Stimulated activated CD4-positive, alpha-beta T cell treated with anti-CD3 and anti-CD28 coated beads, Interleukin-15, amount 100 ng/mL, for 1 hour (primary cell): ENCODE data around the gene RNF212.
"Not testable (repeated sequence)": the region's sequence is repeated elsewhere in the genome, so short reads cannot be mapped to it uniquely, and the experiment has no call there.

Experiments used
- DNase-seq, 2 donors: peaks; one replicate each; pipeline ENCODE4 v3.0.0-alpha.2; 2020; ENCODE audit warnings: low read depth in 1 of 2, low spot score in 1 of 2

Gene RNF212

GRCh38 chr4:1048773-1049590 lies 64.4 kb downstream of the RNF212 start:
- DNase-seq: no peak

- no peak for DNase-seq
Measured at GRCh38 chr4:1047976-1048772, 65.2 kb downstream of the RNF212 start.

GRCh38 chr4:1047106-1047975 lies 66.0 kb downstream of the RNF212 start:
- no peak for DNase-seq

GRCh38 chr4:1046581-1047011 lies 66.8 kb downstream of the RNF212 start:
- DNase-seq: not testable (repeated sequence)

- DNase-seq: no peak
Measured at GRCh38 chr4:1045595-1046201, 67.7 kb downstream of the RNF212 start.

GRCh38 chr4:1045193-1045594 lies 68.2 kb downstream of the RNF212 start:
- no peak for DNase-seq

GRCh38 chr4:1044469-1045192 lies 68.7 kb downstream of the RNF212 start:
- no peak for DNase-seq

- no peak for DNase-seq
Measured at GRCh38 chr4:1043651-1044468, 69.5 kb downstream of the RNF212 start.

- no peak for DNase-seq
Measured at GRCh38 chr4:1043162-1043561, 70.2 kb downstream of the RNF212 start.

GRCh38 chr4:1042352-1043055 lies 70.9 kb downstream of the RNF212 start:
- DNase-seq: no peak

- no peak for DNase-seq
Measured at GRCh38 chr4:1041936-1042330, 71.4 kb downstream of the RNF212 start.

GRCh38 chr4:1041147-1041935 lies 72.0 kb downstream of the RNF212 start:
- no peak for DNase-seq

GRCh38 chr4:1040344-1041146 lies 72.8 kb downstream of the RNF212 start:
- DNase-seq: no peak

- no peak for DNase-seq
Measured at GRCh38 chr4:1039493-1040343, 73.6 kb downstream of the RNF212 start.

GRCh38 chr4:1038948-1039492 lies 74.3 kb downstream of the RNF212 start:
- no peak for DNase-seq
